GM08714 (cell line): ENCODE data around the gene HTR4.
"Not testable (repeated sequence)": the region's sequence is repeated elsewhere in the genome, so short reads cannot be mapped to it uniquely, and the experiment has no call there.

Experiments used
- H3K4me3 ChIP-seq: fragments of 200-500 bp; sonication (Bioruptor generic); 2 replicates; pipeline ENCODE4 v1.5.1; 2014; ENCODE audit warnings: mild to moderate bottlenecking, low read length, inconsistent platforms
- ZNF274 ChIP-seq: IDR thresholded peaks from 2 replicates; pipeline ENCODE4 v1.6.1; 2012; ENCODE audit warnings: mild to moderate bottlenecking, low read depth, low read length

The HTR4 gene

GRCh38 chr5:148683651-148684050 is 29.3 kb upstream of the HTR4 start:
- no peak overlapping the region for H3K4me3 ChIP-seq
- no peak for TF ChIP-seq ZNF274

- no peak overlapping the region for H3K4me3 ChIP-seq
- no peak for TF ChIP-seq ZNF274
Measured at GRCh38 chr5:148682058-148683026, 28.0 kb upstream of the HTR4 start.

DNA sequence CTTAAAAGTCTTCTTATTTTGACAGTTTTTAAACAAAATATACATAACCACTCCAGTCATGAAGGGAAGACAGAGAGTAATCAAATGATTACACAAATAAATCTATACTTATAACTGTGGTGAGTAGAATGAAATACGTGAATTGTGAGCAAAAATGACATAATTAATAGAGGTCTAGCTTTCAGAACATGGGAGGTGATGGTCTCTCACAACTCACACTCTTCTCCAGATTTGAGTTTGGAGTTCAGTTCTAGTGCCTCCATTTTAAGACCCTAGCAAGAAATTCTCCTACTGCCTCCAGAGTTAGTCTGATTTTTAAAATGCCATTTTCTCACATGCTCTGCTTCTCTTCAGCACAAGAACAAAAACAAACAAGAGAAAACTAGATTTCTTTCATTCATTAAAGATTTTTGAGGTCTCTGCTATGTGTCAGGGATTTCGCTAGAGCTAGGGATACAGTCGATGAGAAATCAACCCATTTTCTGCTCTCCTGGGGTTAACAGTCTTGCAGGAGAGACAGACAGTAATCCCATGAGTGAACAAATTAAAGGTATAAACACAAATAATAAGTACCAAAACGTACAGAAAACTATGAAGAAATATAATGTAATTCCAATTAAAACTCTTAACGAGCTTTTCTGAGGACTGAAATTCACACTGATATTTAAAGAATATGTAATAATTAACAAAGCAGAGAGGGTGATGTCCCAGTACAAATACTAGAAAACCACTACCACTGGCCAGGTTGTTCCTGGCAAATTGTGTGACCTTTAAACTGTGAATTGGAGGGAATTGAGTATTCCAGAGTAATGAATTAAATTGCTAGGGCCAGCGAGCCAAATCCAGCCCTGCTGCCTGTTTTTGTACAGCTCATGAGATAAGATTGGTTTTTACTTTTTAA is 27.1 kb upstream of the HTR4 start:
- H3K4me3 ChIP-seq = no peak overlapping the region
- no peak for TF ChIP-seq ZNF274

DNA sequence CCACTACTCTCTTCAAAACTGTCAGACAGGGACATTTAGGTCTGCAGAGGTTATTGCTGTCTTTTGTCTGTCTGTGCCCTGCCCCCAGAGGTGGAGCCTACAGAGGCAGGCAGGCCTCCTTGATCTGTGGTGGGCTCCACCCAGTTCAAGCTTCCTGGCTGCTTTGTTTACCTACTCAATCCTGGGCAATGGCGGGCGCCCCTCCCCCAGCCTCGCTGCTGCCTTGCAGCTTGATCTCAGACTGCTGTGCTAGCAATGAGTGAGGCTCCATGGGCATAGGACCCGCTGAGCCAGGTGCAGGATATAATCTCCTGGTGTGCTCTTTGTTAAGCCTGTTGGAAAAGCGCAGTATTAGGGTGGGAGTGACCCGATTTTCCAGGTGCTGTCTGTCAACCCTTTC is 19.4 kb upstream of the HTR4 start:
- not testable (repeated sequence) for H3K4me3 ChIP-seq

DNA sequence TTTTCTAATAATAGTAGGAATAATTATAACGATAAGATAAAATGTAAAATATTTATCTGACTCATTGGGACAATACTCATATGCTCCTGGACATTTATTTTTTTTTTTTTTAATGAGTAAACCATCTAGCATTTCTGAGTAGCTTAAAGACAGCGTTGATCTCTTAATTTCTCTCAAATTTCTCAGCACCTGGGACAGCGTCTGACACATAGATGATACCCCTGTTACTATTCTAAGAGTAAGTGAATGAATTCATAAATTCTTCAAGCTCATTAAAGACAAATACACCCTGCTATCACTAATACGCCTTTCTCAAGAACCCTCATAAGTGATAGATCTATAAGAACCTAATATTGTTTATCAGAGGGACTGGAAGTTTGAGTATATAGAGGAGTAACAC is 12.0 kb upstream of the HTR4 start:
- TF ChIP-seq ZNF274 = no peak
- H3K4me3 ChIP-seq = no peak overlapping the region

DNA sequence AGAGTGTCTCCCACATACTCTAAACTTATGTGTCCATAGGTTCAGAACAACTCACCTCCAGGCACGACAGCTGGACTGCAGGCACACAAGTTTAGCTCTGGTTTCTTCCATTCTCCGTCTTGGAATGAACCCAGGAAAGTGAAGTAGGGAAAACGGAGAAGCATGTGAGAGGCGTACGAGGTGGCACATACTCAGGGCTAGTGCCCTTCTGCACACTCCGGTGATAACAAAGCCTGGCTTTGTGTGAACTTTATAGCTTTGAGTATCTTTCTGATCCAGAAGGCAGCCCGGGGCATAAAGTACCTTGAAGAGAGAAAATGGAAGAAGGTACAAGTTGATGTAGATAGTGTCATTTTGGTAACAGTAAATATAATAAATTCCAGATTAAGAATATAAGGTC is 11.1 kb upstream of the HTR4 start:
- no peak overlapping the region for H3K4me3 ChIP-seq
- TF ChIP-seq ZNF274 = no peak

DNA sequence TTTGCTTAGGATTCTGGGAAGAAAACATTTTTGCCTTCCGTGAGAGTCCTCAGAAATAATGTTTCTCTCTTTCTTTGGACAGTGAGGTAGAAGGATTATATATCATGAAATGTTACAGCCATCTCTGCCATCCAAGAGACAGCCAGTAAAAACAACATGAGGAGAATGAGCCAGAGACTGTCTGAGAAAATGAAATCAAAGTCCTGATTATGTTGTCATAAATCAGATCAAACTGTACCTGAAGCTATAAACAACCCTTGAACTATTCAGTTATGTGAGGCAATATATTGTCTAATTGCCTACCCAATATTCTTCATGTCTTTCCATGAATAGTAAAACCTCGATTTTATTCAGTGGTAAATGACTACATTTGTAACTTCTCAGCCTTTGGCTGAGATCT is 9.2 kb upstream of the HTR4 start:
- TF ChIP-seq ZNF274 = no peak
- no peak overlapping the region for H3K4me3 ChIP-seq

DNA sequence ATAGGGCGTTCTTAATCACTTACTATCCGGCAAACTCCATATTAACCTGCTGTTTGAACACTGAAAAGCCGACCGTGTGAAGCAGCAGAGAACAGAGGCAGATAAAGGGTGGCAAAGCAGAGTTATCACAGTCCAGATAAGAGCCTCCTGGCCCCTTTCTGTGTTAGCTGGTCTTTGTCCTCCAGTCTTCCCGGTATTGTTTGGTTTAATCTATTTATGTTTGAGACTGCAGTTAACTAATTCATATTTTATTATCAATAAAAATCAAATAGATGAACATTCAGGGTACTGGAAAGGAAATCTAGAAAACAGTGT is 6.0 kb upstream of the HTR4 start:
- H3K4me3 ChIP-seq = no peak overlapping the region

GRCh38 chr5:148659641-148660345 is 5.5 kb upstream of the HTR4 start:
- no peak for TF ChIP-seq ZNF274
- no peak overlapping the region for H3K4me3 ChIP-seq

More for the DNA sequence above, 6.0 kb upstream of the HTR4 start:
- TF ChIP-seq ZNF274 = no peak

DNA sequence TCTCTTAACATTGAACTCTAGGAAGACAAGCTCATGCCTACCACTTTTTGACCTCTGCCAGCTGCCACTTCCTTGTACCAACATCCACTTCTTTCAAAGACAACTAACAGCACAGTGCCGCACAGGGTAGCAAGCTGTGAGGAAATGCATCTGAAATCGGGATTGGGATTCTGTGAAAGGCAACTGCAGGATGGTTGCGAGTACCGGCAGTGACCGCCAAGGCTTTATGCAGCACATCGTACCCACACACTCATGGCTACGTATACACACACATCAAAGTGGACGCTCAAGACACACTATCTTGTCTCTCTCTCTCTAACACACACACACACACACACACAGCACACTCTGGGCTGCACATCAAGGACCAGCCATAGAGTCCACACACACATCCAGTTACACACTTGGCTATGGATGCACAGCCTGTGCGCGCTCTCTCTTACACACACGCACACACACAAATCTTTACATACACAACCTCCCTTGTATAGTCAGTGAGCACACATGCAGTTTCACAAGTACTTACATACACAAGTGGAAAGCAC is 964 bp downstream of the HTR4 start:
- no peak for TF ChIP-seq ZNF274
- H3K4me3 ChIP-seq = no peak overlapping the region

GRCh38 chr5:148651528-148651927 is 2.8 kb downstream of the HTR4 start:
- no peak for TF ChIP-seq ZNF274

DNA sequence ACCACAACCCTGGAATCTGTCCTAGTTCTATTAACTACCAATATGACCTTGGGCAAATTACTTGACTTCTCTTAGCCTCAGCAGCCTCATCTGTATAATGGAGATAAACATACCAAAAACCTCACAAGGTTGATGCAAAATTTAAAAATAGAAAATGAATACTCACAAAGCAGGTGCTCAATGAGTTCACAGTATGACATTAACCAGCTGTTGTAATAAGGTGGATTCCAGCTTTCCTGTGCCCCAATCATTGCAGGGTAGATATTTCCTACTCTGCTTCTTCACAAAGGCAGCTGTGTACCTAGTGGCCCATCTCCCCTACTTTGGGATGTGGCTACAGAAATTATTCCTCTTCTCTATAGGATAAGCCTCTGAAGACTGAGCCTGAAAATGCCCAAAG is 8.8 kb downstream of the HTR4 start:
- H3K4me3 ChIP-seq = no peak overlapping the region
- TF ChIP-seq ZNF274 = no peak

More at GRCh38 chr5:148651528-148651927, 2.8 kb downstream of the HTR4 start:
- H3K4me3 ChIP-seq = no peak overlapping the region

- no peak overlapping the region for H3K4me3 ChIP-seq
- no peak for TF ChIP-seq ZNF274
Measured at GRCh38 chr5:148641735-148642134, 12.6 kb downstream of the HTR4 start.

GRCh38 chr5:148640471-148640870 is 13.9 kb downstream of the HTR4 start:
- TF ChIP-seq ZNF274 = no peak
- H3K4me3 ChIP-seq = no peak overlapping the region

DNA sequence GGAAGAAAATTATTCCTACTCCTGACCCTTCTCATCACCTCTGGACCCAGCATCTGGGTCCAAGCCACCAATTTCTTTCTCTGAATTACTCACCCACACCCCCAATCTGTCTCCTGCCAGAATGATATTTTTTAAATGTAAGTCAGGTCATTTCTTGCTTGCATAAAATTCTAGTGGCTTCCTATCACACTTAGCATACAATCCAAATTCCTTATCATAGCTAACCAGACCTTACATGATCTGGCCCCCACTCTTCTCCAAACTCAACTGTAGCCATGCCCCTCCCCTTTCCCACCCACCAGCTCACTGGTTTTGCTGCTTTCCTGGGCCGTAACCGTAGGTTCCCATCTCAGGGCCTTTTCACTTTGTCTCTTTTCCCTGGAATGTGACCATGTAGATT is 15.2 kb downstream of the HTR4 start:
- no peak overlapping the region for H3K4me3 ChIP-seq
- TF ChIP-seq ZNF274 = no peak
